A673 (cell line): Measurements from ENCODE around the gene DPP10.

Source experiments
- EZH2 ChIP-seq: fragments of 200-600 bp; sonication (generic); IDR thresholded peaks from 2 replicates; pipeline ENCODE4 v1.6.1; 2017; ENCODE audit warnings: borderline replicate concordance, low read depth, mild to moderate bottlenecking, mixed read lengths, antibody characterized with exemption, low read length; ENCODE audit not compliant: poor library complexity, severe bottlenecking
- TF ChIP-seq, protein P1 (sequence below): fragments of 300-800, 200-600 bp; sonication (generic); conservative IDR thresholded peaks from 2 replicates; pipeline ENCODE4 v1.5.1; 2017; ENCODE audit warnings: low read depth, mild to moderate bottlenecking, antibody characterized with exemption, low read length, moderate library complexity, mixed read lengths

DNA sequence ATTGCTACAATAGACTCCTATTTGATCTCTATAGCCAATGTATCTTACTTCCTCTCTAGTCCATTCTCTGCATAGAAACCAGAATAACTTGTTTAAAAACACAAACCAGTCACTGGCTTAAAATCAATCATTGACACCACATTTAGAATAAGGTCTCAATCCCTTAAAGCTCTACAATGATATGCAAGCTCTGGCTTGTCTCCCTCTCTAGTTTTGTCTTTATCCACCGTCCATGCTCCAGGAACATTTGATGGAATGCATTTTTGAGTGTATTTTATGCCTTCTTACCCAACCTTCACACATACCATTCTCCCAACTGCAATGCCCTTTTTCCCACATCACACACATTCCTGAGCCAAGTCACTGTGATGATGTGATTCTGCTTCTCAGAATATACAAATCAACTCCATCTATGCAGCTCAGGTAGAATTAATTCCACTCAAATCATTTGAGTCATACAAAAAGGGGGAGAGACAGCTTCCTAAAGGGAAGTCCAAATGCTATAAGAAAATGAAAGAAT lies 1107.2 kb downstream of the DPP10 start:
- TF ChIP-seq, protein P1, sequence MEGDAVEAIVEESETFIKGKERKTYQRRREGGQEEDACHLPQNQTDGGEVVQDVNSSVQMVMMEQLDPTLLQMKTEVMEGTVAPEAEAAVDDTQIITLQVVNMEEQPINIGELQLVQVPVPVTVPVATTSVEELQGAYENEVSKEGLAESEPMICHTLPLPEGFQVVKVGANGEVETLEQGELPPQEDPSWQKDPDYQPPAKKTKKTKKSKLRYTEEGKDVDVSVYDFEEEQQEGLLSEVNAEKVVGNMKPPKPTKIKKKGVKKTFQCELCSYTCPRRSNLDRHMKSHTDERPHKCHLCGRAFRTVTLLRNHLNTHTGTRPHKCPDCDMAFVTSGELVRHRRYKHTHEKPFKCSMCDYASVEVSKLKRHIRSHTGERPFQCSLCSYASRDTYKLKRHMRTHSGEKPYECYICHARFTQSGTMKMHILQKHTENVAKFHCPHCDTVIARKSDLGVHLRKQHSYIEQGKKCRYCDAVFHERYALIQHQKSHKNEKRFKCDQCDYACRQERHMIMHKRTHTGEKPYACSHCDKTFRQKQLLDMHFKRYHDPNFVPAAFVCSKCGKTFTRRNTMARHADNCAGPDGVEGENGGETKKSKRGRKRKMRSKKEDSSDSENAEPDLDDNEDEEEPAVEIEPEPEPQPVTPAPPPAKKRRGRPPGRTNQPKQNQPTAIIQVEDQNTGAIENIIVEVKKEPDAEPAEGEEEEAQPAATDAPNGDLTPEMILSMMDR: no peak
- no peak for TF ChIP-seq EZH2
